HEK293T (cell line): ENCODE results near the gene KIAA1328.

Source experiments
- ARNT ChIP-seq: fragments of 450-650 bp; IDR thresholded peaks from 2 replicates; pipeline ENCODE4 v1.6.1; 2017; ENCODE audit warnings: mild to moderate bottlenecking
- BHLHE40 ChIP-seq: fragments of 450-650 bp; IDR thresholded peaks from 2 replicates; pipeline ENCODE4 v1.6.1; 2016; ENCODE audit warnings: mild to moderate bottlenecking, moderate library complexity, borderline replicate concordance
- ELF4 ChIP-seq: fragments of 450-650 bp; IDR thresholded peaks from 2 replicates; pipeline ENCODE4 v1.6.1; 2017; ENCODE audit warnings: antibody characterized with exemption
- FOXK2 ChIP-seq: fragments of 450-650 bp; IDR thresholded peaks from 2 replicates; pipeline ENCODE4 v1.6.1; 2016; ENCODE audit warnings: mild to moderate bottlenecking
- HDGF ChIP-seq: fragments of 450-650 bp; IDR thresholded peaks from 2 replicates; pipeline ENCODE4 v1.6.1; 2017; ENCODE audit warnings: antibody characterized with exemption, borderline replicate concordance
- SP1 ChIP-seq: fragments of 450-650 bp; IDR thresholded peaks from 2 replicates; pipeline ENCODE4 v1.6.1; 2017
- TARDBP ChIP-seq: fragments of 450-650 bp; IDR thresholded peaks from 2 replicates; pipeline ENCODE4 v1.6.1; 2016
- ZNF384 ChIP-seq: fragments of 450-650 bp; IDR thresholded peaks from 2 replicates; pipeline ENCODE4 v1.6.1; 2016

DNA sequence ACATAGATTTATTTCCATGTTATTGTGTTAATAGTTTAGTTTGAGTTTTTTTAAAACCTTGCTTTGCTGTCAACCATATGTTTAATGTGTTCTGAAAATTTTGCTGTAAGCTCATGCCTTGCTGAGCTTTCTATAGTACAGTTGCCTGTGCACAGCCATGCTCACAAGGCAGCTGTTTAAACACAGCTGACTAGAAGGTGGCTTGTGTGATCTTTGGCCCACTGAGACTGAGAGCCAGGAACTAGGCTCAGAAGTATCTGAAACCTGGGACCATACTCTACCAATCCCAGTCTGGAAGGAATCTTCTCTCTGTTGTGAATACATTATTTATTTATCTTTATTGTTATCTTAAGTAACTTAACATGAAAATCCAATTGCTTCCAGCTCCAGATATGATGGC, 350.5 kb downstream of the KIAA1328 start:
- TF ChIP-seq TARDBP (no peak), ELF4 (no peak), SP1 (no peak), HDGF (no peak), FOXK2 (no peak), BHLHE40 (no peak), ARNT (no peak), ZNF384 (no peak)
